Breast epithelium (tissue), 3 donors: ENCODE results near the gene TMEM169.

Experiments used
- POLR2A ChIP-seq: fragments of 450-650 bp; IDR thresholded peaks from one replicate; pipeline ENCODE4 v1.6.1; 2016; ENCODE audit warnings: antibody characterized with exemption, mild to moderate bottlenecking, moderate library complexity
- POLR2AphosphoS5 ChIP-seq, 3 donors: sonication (generic); formaldehyde crosslinking; IDR thresholded peaks; one replicate each; pipeline ENCODE4 v1.6.1; 2017; ENCODE audit warnings: antibody characterized with exemption in 3 of 3
- TF ChIP-seq, protein P1 (sequence below), 3 donors: fragments of 450-650 bp; IDR thresholded peaks; one replicate each; pipeline ENCODE4 v1.5.1; 2016 to 2017; ENCODE audit warnings: antibody characterized with exemption in 3 of 3, mild to moderate bottlenecking in 3 of 3, moderate library complexity in 3 of 3

DNA sequence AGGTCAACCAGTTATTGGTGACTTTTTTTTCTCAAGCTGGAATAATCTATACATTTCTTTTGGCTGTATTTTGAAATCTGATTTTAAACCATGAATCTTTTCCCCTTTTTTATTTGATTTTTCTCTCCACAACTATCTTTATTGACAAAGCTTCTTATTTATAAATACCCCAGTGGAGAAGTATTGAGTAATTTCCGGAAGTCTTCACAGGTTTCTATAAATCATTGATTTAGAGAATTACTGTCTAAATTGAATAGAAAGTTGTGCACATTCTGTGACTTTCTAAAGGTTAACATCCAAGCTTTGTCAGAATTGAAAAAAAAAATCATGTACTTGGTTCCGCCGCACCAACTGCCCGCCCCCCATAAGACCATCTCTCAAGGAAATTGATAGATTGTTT lies 67.3 kb downstream of the TMEM169 start:
- TF ChIP-seq, protein P1, sequence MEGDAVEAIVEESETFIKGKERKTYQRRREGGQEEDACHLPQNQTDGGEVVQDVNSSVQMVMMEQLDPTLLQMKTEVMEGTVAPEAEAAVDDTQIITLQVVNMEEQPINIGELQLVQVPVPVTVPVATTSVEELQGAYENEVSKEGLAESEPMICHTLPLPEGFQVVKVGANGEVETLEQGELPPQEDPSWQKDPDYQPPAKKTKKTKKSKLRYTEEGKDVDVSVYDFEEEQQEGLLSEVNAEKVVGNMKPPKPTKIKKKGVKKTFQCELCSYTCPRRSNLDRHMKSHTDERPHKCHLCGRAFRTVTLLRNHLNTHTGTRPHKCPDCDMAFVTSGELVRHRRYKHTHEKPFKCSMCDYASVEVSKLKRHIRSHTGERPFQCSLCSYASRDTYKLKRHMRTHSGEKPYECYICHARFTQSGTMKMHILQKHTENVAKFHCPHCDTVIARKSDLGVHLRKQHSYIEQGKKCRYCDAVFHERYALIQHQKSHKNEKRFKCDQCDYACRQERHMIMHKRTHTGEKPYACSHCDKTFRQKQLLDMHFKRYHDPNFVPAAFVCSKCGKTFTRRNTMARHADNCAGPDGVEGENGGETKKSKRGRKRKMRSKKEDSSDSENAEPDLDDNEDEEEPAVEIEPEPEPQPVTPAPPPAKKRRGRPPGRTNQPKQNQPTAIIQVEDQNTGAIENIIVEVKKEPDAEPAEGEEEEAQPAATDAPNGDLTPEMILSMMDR (IDR thresholded peaks at IDR 0.05): no peak
- TF ChIP-seq POLR2A: no peak
- TF ChIP-seq POLR2AphosphoS5 (IDR thresholded peaks at IDR 0.05): no peak
